Activated naive CD4-positive, alpha-beta T cell treated with anti-CD3 and anti-CD28 coated beads, Interleukin-2, amount 50 U/mL, for 72 hours (primary cell): ENCODE measurements around the gene FMNL3. TPM values are rescaled to one million over a fixed set of nuclear protein-coding genes. Genes with fewer than 3 reads are reported as not detected.

ENCODE experiments used
- ATAC-seq, 2 donors: fragments of 150-1000 bp; cut with Tn5 transposase; 2 replicates each; pipeline ENCODE4 v1.10.0; 2021; ENCODE audit warnings: mild to moderate bottlenecking in 2 of 2, moderate library complexity in 2 of 2
- DNase-seq, 2 donors: peaks; one replicate each; pipeline ENCODE4 v3.0.0; 2021 to 2022; ENCODE audit warnings: low spot score in 2 of 2
- H3K27ac Mint-ChIP-seq, 2 donors: one replicate each; pipeline ENCODE4 v1.8.0; 2022; ENCODE audit warnings: mild to moderate bottlenecking in 2 of 2, mixed read lengths in 2 of 2
- H3K36me3 Mint-ChIP-seq, 2 donors: one replicate each; pipeline ENCODE4 v1.8.0; 2022; ENCODE audit warnings: mixed read lengths in 2 of 2
- H3K9me3 Mint-ChIP-seq, 2 donors: one replicate each; pipeline ENCODE4 v1.8.0; 2022; ENCODE audit warnings: mixed read lengths in 2 of 2
- total RNA-seq, 2 donors: library from RNA; stranded (reverse); gene quantifications; one replicate each; pipeline ENCODE4 v1.2.3, GENCODE V29; 2022

Gene FMNL3
- total RNA-seq, 2 donors from 2014 or later: 25.9 to 27.6 TPM

- Mint-ChIP-seq H3K27ac (peak overlapping the region; percentile 58 to 75), H3K9me3 (no peaks in the 10 kb centered on the region), H3K36me3 (peaks cover 14 to 20% of the 10 kb centered on the region in 2 donors)
- DNase-seq (peak in 1 of 2 donors; percentile 31), ATAC-seq (peak; percentile 62 to 83)
These were observed 39.7 kb downstream of the FMNL3 start for GRCh38 chr12:49667325-49668090.

GRCh38 chr12:49666176-49666575, 41.0 kb downstream of the FMNL3 start:
- no peak for DNase-seq
- Mint-ChIP-seq H3K27ac (peak overlapping the region in 1 of 2 donors; percentile 72), H3K9me3 (no peaks in the 10 kb centered on the region), H3K36me3 (peaks cover 19 to 33% of the 10 kb centered on the region in 2 donors)
- no peak for ATAC-seq

- H3K27ac Mint-ChIP-seq: peak overlapping the region; percentile 79 to 90
- no peaks in the 10 kb centered on the region for H3K9me3 Mint-ChIP-seq
- no peak for DNase-seq
- no peak for ATAC-seq
- H3K36me3 Mint-ChIP-seq: peaks cover 19 to 33% of the 10 kb centered on the region in 2 donors
These were observed 41.8 kb downstream of the FMNL3 start for GRCh38 chr12:49665384-49665783.

- H3K27ac Mint-ChIP-seq: peak overlapping the region; percentile 79 to 90
- H3K9me3 Mint-ChIP-seq: no peaks in the 10 kb centered on the region
- H3K36me3 Mint-ChIP-seq: peaks cover 19 to 29% of the 10 kb centered on the region in 2 donors
- ATAC-seq (peak in 1 of 2 donors; percentile 15), DNase-seq (no peak)
These were observed 42.5 kb downstream of the FMNL3 start for GRCh38 chr12:49664591-49665239.

- no peak for DNase-seq
- Mint-ChIP-seq H3K27ac (peak overlapping the region in 1 of 2 donors; percentile 90), H3K36me3 (peaks cover 19 to 27% of the 10 kb centered on the region in 2 donors), H3K9me3 (no peaks in the 10 kb centered on the region)
- no peak for ATAC-seq
These were observed 43.0 kb downstream of the FMNL3 start for GRCh38 chr12:49664167-49664566.

- peak overlapping the region; percentile 90 to 95 for H3K27ac Mint-ChIP-seq
- peak in 1 of 2 donors; percentile 64 for DNase-seq
- ATAC-seq: peak; percentile 75 to 82
- H3K9me3 Mint-ChIP-seq: no peaks in the 10 kb centered on the region
- peaks cover 20 to 32% of the 10 kb centered on the region in 2 donors for H3K36me3 Mint-ChIP-seq
These were observed 44.0 kb downstream of the FMNL3 start for GRCh38 chr12:49662998-49663843.

- DNase-seq (no peak), ATAC-seq (no peak)
- Mint-ChIP-seq H3K27ac (peak overlapping the region; percentile 79 to 90), H3K9me3 (no peaks in the 10 kb centered on the region), H3K36me3 (peaks cover 29 to 43% of the 10 kb centered on the region in 2 donors)
These were observed 45.5 kb downstream of the FMNL3 start for GRCh38 chr12:49661746-49662145.

GRCh38 chr12:49661191-49661590, 46.0 kb downstream of the FMNL3 start:
- DNase-seq: peak in 1 of 2 donors; percentile 43
- Mint-ChIP-seq H3K9me3 (no peaks in the 10 kb centered on the region), H3K36me3 (peaks cover 28 to 48% of the 10 kb centered on the region in 2 donors), H3K27ac (peak overlapping the region; percentile 2 to 90)
- peak; percentile 64 to 90 for ATAC-seq

- Mint-ChIP-seq H3K36me3 (peaks cover 15 to 37% of the 10 kb centered on the region in 2 donors), H3K9me3 (no peaks in the 10 kb centered on the region), H3K27ac (no peak overlapping the region)
- DNase-seq (no peak), ATAC-seq (no peak)
These were observed 47.5 kb downstream of the FMNL3 start for GRCh38 chr12:49659753-49660152.

GRCh38 chr12:49658276-49658675, 48.9 kb downstream of the FMNL3 start:
- peaks cover 15 to 37% of the 10 kb centered on the region in 2 donors for H3K36me3 Mint-ChIP-seq

GRCh38 chr12:49655595-49656236, 51.5 kb downstream of the FMNL3 start:
- Mint-ChIP-seq H3K9me3 (no peaks in the 10 kb centered on the region), H3K27ac (peak overlapping the region; percentile 34 to 87), H3K36me3 (peaks cover 10 to 25% of the 10 kb centered on the region in 2 donors)
- ATAC-seq: no peak
- no peak for DNase-seq

More at GRCh38 chr12:49658276-49658675, 48.9 kb downstream of the FMNL3 start:
- ATAC-seq (no peak), DNase-seq (no peak)
- Mint-ChIP-seq H3K27ac (peak overlapping the region in 1 of 2 donors; percentile 73), H3K9me3 (no peaks in the 10 kb centered on the region)

- Mint-ChIP-seq H3K9me3 (no peaks in the 10 kb centered on the region), H3K27ac (no peak overlapping the region)
These were observed 52.5 kb downstream of the FMNL3 start for GRCh38 chr12:49654715-49655114.

GRCh38 chr12:49652921-49653520, 54.2 kb downstream of the FMNL3 start:
- peaks cover 8 to 17% of the 10 kb centered on the region in 2 donors for H3K36me3 Mint-ChIP-seq
- ATAC-seq (no peak), DNase-seq (no peak)
- H3K9me3 Mint-ChIP-seq: no peaks in the 10 kb centered on the region
- H3K27ac Mint-ChIP-seq: peak overlapping the region in 1 of 2 donors; percentile 56

More at GRCh38 chr12:49654715-49655114, 52.5 kb downstream of the FMNL3 start:
- ATAC-seq (no peak), DNase-seq (no peak)
- peaks cover 10 to 25% of the 10 kb centered on the region in 2 donors for H3K36me3 Mint-ChIP-seq

- no peak for ATAC-seq
- no peak overlapping the region for H3K27ac Mint-ChIP-seq
- H3K36me3 Mint-ChIP-seq: peaks cover 0 to 9% of the 10 kb centered on the region in 2 donors
- H3K9me3 Mint-ChIP-seq: no peaks in the 10 kb centered on the region
- DNase-seq: no peak
These were observed 55.4 kb downstream of the FMNL3 start for GRCh38 chr12:49651855-49652254.

- Mint-ChIP-seq H3K36me3 (no peaks in the 10 kb centered on the region), H3K9me3 (no peaks in the 10 kb centered on the region), H3K27ac (peak overlapping the region in 1 of 2 donors; percentile 47)
- ATAC-seq (no peak), DNase-seq (no peak)
These were observed 57.3 kb downstream of the FMNL3 start for GRCh38 chr12:49649892-49650291.

GRCh38 chr12:49649445-49649844, 57.8 kb downstream of the FMNL3 start:
- DNase-seq (no peak), ATAC-seq (no peak)
- no peaks in the 10 kb centered on the region for H3K36me3 Mint-ChIP-seq
- no peaks in the 10 kb centered on the region for H3K9me3 Mint-ChIP-seq
- H3K27ac Mint-ChIP-seq: peak overlapping the region; percentile 44 to 70
